GM12878 (cell line): ENCODE results near the gene UGT3A2. TPM values are rescaled to one million over a fixed set of nuclear protein-coding genes. Genes with fewer than 3 reads are reported as not detected.

ENCODE experiments used
- ATAC-seq: fragments of 200-7000 bp; cut with Tn5 transposase; 3 replicates; pipeline ENCODE4 v1.9.1; 2020; ENCODE audit warnings: mild to moderate bottlenecking, moderate library complexity
- BruUV-seq: library from RNA; stranded (reverse); fragments of 400-500 nt; replicated peaks from 2 replicates; lab custom pipeline; 2021; lab: Mats Ljungman, UMichigan
- CTCF ChIA-PET: fragments of 300-600 bp; sonication (Branson Sonifier 250); formaldehyde crosslinking; extraction: SDS; loops from one replicate; lab custom pipeline; 2021; ENCODE audit warnings: inconsistent platforms; lab: Yijun Ruan, JAX
- POLR2A ChIA-PET: fragments of 350-600 bp; formaldehyde crosslinking; extraction: SDS; loops from one replicate; lab custom pipeline; 2021; ENCODE audit warnings: inconsistent platforms; lab: Charles Lee
- RAD21 ChIA-PET: fragments of 300-600 bp; sonication (Branson Sonifier 250); formaldehyde crosslinking; loops from one replicate; lab custom pipeline; 2023; ENCODE audit warnings: antibody characterized with exemption; ENCODE audit not compliant: unreplicated experiment; lab: Charles Lee
- SMC1A ChIA-PET: fragments of 300-600 bp; sonication (Branson Sonifier 250); formaldehyde crosslinking; loops from one replicate; lab custom pipeline; 2023; ENCODE audit not compliant: unreplicated experiment, uncharacterized antibody; lab: Charles Lee
- DNase-seq: peaks from one replicate; pipeline ENCODE4 v3.0.0-alpha.2; 2011; ENCODE audit warnings: low read depth, low spot score
- FAIRE-seq: peaks from 3 replicates; lab custom pipeline; 2011; peaks lifted over from hg19 to GRCh38; lab: Jason Lieb, UNC
- H2AFZ ChIP-seq: 2 replicates; pipeline ENCODE4 v1.6.0; 2011; ENCODE audit warnings: low read depth, low read length, control low read depth; ENCODE audit not compliant: control insufficient read depth
- H3K27ac ChIP-seq: 2 replicates; pipeline ENCODE4 v1.5.1; 2011; ENCODE audit warnings: control low read depth; ENCODE audit not compliant: control insufficient read depth, insufficient read depth
- H3K27me3 ChIP-seq, 2 experiments: replicated peaks in 1 of 2; 2 replicates each; pipeline versions ENCODE4 v1.6.0 to v1.6.1; 2011; ENCODE audit warnings: low read length in 1 of 2; ENCODE audit not compliant: control insufficient read depth in 2 of 2, insufficient read depth in 2 of 2
- H3K36me3 ChIP-seq, 2 experiments: 2 replicates each; pipeline ENCODE4 v1.5.1; 2011; ENCODE audit warnings: low read length in 1 of 2; ENCODE audit not compliant: control insufficient read depth in 2 of 2, insufficient read depth in 2 of 2
- H3K4me1 ChIP-seq: 2 replicates; pipeline ENCODE4 v1.6.1; 2011; ENCODE audit warnings: mild to moderate bottlenecking, low read length, moderate library complexity, mixed read lengths; ENCODE audit not compliant: control insufficient read depth, insufficient read depth
- H3K4me2 ChIP-seq: 2 replicates; pipeline ENCODE4 v1.6.0; 2011; ENCODE audit warnings: control low read depth; ENCODE audit not compliant: control insufficient read depth, insufficient read depth
- H3K4me3 ChIP-seq: fragments of 200-600 bp; sonication (generic); 2 replicates; pipeline ENCODE4 v1.5.1; 2016
- H3K79me2 ChIP-seq: 2 replicates; pipeline ENCODE4 v1.6.0; 2011; ENCODE audit warnings: low read length; ENCODE audit not compliant: control insufficient read depth, insufficient read depth
- H3K9ac ChIP-seq: 2 replicates; pipeline ENCODE4 v1.8.0; 2011; ENCODE audit warnings: low read length, control low read depth, mixed read lengths; ENCODE audit not compliant: control insufficient read depth, insufficient read depth
- H3K9me3 ChIP-seq: replicated peaks from 3 replicates; pipeline ENCODE4 v1.5.1; 2011; ENCODE audit warnings: mild to moderate bottlenecking, low read length; ENCODE audit not compliant: control insufficient read depth, insufficient read depth
- H4K20me1 ChIP-seq: 2 replicates; pipeline ENCODE4 v1.6.0; 2011; ENCODE audit not compliant: control insufficient read depth, insufficient read depth
- BRCA1 ChIP-seq: IDR thresholded peaks from 2 replicates; pipeline ENCODE4 v1.6.1; 2011; ENCODE audit warnings: low read depth, low read length, improper control_type of control experiment
- HCFC1 ChIP-seq: fragments of 150-350 bp; IDR thresholded peaks from 2 replicates; pipeline ENCODE4 v1.6.1; 2014; ENCODE audit warnings: low read length
- HDAC6 ChIP-seq: fragments of 200-600 bp; sonication (generic); IDR thresholded peaks from one replicate; pipeline ENCODE4 v1.8.0; 2017; ENCODE audit warnings: antibody characterized with exemption; ENCODE audit not compliant: unreplicated experiment
- KAT2A ChIP-seq: conservative IDR thresholded peaks from 2 replicates; pipeline ENCODE4 v1.6.1; 2011; ENCODE audit warnings: low read depth, low read length; ENCODE audit not compliant: control insufficient read depth
- MEF2B ChIP-seq: fragments of 450-650 bp; IDR thresholded peaks from 2 replicates; pipeline ENCODE4 v1.6.1; 2018; ENCODE audit warnings: mild to moderate bottlenecking, moderate library complexity; ENCODE audit not compliant: partially characterized antibody, poor library complexity, severe bottlenecking
- WGBS: methylation state at CpG from one replicate; pipeline ENCODE4 v1.1.6; 2016; ENCODE audit warnings: low lambda C conversion rate; ENCODE audit not compliant: insufficient replicate concordance, insufficient coverage; ENCODE audit errors: missing lambda C conversion rate; 5-methylcytosine and 5-hydroxymethylcytosine counted together
- in situ Hi-C: fragments of 300-500 bp; cut with MboI; formaldehyde crosslinking; loops from 9 replicates; pipeline ENCODE4 v1.14.3; 2018; ENCODE audit warnings: mixed read lengths
- intact Hi-C: fragments of 100-400 bp; cut with micrococcal nuclease; formaldehyde crosslinking; loops from one replicate; pipeline ENCODE4 v1.14.2; 2022; ENCODE audit not compliant: unreplicated experiment
- polyA plus RNA-seq, 11 experiments: library from polyadenylated mRNA; depleted of rRNA in 4 of 11; unstranded in 6 of 11; stranded (reverse) in 5 of 11; fragments of >200 nt; fragmentation: Nextera tagmentation in 4 of 11; fragmentation: Illumina TruSeq in 1 of 11; extraction: Ambion mirVana in 4 of 11; extraction: Trizol in 1 of 11; gene quantifications; 1 replicate in 1 of 11; 2 replicates in 10 of 11; pipeline versions ENCODE4 v1.2.1 to v1.2.3, GENCODE V29; 2011 to 2016; ENCODE audit warnings: inconsistent platforms in 2 of 11, missing spikeins in 2 of 11, low read depth in 1 of 11
- total RNA-seq, 4 experiments: library from RNA; depleted of rRNA in 3 of 4; stranded (reverse); fragments of >200 nt in 3 of 4; fragmentation: Illumina TruSeq in 1 of 4; extraction: Trizol in 1 of 4; gene quantifications; 2 replicates each; pipeline versions ENCODE4 v1.2.1 to v1.2.3, GENCODE V29; 2013 to 2021
- TF ChIP-seq, protein P1 (sequence below): fragments of 450-650 bp; IDR thresholded peaks from 2 replicates; pipeline ENCODE4 v1.6.1; 2017; ENCODE audit warnings: borderline replicate concordance
- TF ChIP-seq, protein P2 (sequence below): fragments of 450-650 bp; IDR thresholded peaks from 2 replicates; pipeline ENCODE4 v1.6.1; 2017; ENCODE audit warnings: low read depth, mild to moderate bottlenecking, moderate library complexity
- TF ChIP-seq, protein P3 (sequence below): fragments of 150-350 bp; IDR thresholded peaks from 2 replicates; pipeline ENCODE4 v1.6.1; 2016; ENCODE audit warnings: low read depth, low read length
- TF ChIP-seq, protein P4 (sequence below): fragments of 150-350 bp; IDR thresholded peaks from 2 replicates; pipeline ENCODE4 v1.6.1; 2014; ENCODE audit warnings: mild to moderate bottlenecking, low read depth, low read length
- TF ChIP-seq, protein P5 (sequence below): IDR thresholded peaks from 2 replicates; pipeline ENCODE4 v1.6.1; 2011; ENCODE audit warnings: low read depth, mild to moderate bottlenecking, low read length, moderate library complexity, borderline replicate concordance; ENCODE audit errors: extremely low read depth

UGT3A2 gene
- total and polyA plus RNA-seq, 10 of the 15 experiments (the other 5 are each of a cell fraction or from before 2014, with no cell fraction given), result 0.02 to 0.50 (median 0.09) TPM; not detected in 7

DNA sequence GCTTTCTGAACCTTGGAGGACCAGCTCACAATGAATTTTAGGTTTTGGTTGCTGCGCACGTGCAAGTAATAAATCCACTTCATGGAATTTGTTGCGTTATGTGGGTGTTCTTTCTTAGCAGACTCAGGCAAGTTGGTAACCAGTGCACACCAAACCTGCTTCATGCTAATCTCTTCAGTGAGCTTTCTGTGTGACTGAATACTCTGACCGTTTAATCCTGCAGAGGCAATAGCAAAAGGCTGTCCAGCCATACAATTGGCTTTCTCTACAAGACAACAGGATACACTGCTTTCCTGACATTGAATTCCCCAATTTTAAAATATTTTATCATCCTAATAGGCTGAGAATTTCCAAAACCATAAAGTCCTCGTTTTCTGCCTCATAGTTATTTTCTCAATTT is 10.3 kb downstream of the UGT3A2 start (continued):
- TF ChIP-seq HDAC6 (no peak), KAT2A (no peak)

DNA sequence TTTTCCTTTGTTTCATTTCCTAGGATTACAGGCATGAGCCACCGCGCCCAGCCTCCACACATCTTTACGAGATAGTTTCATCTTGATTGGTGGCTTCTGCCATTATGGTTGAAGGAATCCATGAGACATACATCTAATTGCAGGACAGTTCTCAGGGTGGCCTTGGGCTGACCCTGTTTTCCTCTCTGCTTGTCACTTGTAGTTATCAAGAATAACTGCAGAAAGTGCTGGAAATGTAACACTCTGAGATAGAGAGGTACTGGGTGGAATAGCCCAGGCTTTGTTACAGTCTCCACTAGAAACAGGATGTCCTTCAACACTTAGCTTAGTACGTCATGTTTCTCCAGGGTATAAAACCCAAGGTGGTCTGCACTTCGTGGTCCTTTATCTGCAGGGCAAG is 10.7 kb downstream of the UGT3A2 start:
- Histone ChIP-seq H3K4me2 (no peak overlapping the region), H3K4me3 (no peak overlapping the region), H3K4me1 (no peaks in the 10 kb centered on the region), H3K36me3 (no peaks in the 10 kb centered on the region), H3K79me2 (no peaks in the 10 kb centered on the region), H3K27ac (no peak overlapping the region), H3K9ac (no peak overlapping the region), H2AFZ (no peak overlapping the region), H3K9me3 (no peaks in the 10 kb centered on the region), H4K20me1 (no peaks in the 10 kb centered on the region), H3K27me3 (no peaks in the 10 kb centered on the region; a peak in 1 of 4 replicates)
- DNase-seq (no peak), ATAC-seq (no peak), FAIRE-seq (no peak)
- intact Hi-C loops (no loop called here), in situ Hi-C loops (no loop called here)
- SMC1A ChIA-PET, result no interaction called here
- RAD21 ChIA-PET, result no interaction called here
- no TSS peak for BruUV-seq
- 46% methylated on average over 5 of the region's 5 CpGs for WGBS
- CTCF ChIA-PET, result no interaction called here
- POLR2A ChIA-PET, result no interaction called here
- TF ChIP-seq, protein P1, sequence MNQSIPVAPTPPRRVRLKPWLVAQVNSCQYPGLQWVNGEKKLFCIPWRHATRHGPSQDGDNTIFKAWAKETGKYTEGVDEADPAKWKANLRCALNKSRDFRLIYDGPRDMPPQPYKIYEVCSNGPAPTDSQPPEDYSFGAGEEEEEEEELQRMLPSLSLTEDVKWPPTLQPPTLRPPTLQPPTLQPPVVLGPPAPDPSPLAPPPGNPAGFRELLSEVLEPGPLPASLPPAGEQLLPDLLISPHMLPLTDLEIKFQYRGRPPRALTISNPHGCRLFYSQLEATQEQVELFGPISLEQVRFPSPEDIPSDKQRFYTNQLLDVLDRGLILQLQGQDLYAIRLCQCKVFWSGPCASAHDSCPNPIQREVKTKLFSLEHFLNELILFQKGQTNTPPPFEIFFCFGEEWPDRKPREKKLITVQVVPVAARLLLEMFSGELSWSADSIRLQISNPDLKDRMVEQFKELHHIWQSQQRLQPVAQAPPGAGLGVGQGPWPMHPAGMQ, result no peak
- TF ChIP-seq MEF2B (no peak), BRCA1 (no peak), HCFC1 (no peak)
- TF ChIP-seq, protein P2, sequence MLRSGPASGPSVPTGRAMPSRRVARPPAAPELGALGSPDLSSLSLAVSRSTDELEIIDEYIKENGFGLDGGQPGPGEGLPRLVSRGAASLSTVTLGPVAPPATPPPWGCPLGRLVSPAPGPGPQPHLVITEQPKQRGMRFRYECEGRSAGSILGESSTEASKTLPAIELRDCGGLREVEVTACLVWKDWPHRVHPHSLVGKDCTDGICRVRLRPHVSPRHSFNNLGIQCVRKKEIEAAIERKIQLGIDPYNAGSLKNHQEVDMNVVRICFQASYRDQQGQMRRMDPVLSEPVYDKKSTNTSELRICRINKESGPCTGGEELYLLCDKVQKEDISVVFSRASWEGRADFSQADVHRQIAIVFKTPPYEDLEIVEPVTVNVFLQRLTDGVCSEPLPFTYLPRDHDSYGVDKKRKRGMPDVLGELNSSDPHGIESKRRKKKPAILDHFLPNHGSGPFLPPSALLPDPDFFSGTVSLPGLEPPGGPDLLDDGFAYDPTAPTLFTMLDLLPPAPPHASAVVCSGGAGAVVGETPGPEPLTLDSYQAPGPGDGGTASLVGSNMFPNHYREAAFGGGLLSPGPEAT, result no peak
- TF ChIP-seq, protein P3, sequence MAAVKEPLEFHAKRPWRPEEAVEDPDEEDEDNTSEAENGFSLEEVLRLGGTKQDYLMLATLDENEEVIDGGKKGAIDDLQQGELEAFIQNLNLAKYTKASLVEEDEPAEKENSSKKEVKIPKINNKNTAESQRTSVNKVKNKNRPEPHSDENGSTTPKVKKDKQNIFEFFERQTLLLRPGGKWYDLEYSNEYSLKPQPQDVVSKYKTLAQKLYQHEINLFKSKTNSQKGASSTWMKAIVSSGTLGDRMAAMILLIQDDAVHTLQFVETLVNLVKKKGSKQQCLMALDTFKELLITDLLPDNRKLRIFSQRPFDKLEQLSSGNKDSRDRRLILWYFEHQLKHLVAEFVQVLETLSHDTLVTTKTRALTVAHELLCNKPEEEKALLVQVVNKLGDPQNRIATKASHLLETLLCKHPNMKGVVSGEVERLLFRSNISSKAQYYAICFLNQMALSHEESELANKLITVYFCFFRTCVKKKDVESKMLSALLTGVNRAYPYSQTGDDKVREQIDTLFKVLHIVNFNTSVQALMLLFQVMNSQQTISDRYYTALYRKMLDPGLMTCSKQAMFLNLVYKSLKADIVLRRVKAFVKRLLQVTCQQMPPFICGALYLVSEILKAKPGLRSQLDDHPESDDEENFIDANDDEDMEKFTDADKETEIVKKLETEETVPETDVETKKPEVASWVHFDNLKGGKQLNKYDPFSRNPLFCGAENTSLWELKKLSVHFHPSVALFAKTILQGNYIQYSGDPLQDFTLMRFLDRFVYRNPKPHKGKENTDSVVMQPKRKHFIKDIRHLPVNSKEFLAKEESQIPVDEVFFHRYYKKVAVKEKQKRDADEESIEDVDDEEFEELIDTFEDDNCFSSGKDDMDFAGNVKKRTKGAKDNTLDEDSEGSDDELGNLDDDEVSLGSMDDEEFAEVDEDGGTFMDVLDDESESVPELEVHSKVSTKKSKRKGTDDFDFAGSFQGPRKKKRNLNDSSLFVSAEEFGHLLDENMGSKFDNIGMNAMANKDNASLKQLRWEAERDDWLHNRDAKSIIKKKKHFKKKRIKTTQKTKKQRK, result no peak
- TF ChIP-seq, protein P4, sequence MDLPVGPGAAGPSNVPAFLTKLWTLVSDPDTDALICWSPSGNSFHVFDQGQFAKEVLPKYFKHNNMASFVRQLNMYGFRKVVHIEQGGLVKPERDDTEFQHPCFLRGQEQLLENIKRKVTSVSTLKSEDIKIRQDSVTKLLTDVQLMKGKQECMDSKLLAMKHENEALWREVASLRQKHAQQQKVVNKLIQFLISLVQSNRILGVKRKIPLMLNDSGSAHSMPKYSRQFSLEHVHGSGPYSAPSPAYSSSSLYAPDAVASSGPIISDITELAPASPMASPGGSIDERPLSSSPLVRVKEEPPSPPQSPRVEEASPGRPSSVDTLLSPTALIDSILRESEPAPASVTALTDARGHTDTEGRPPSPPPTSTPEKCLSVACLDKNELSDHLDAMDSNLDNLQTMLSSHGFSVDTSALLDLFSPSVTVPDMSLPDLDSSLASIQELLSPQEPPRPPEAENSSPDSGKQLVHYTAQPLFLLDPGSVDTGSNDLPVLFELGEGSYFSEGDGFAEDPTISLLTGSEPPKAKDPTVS, result no peak
- TF ChIP-seq, protein P5, sequence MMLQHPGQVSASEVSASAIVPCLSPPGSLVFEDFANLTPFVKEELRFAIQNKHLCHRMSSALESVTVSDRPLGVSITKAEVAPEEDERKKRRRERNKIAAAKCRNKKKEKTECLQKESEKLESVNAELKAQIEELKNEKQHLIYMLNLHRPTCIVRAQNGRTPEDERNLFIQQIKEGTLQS, result no peak
